ENCODE results near the gene NLGN3. TPM values are rescaled to one million over a fixed set of nuclear protein-coding genes. Genes with fewer than 3 reads are reported as not detected.
A peak's percentile ranks its signal among the peaks of the same experiment; 100 is the strongest.

NLGN3 gene
- polyA plus RNA-seq, 2 of the 4 experiments (the other 2 are of a cell fraction): 0.84 to 1.00 TPM

GRCh38 chrX:71174795-71175194 is 30.2 kb downstream of the NLGN3 start:
- Histone ChIP-seq H3K27ac (no peak overlapping the region), H3K4me1 (no peaks in the 10 kb centered on the region), H3K4me2 (no peak overlapping the region), H3K4me3 (no peak overlapping the region), H3K9me3 (no peaks in the 10 kb centered on the region)
- ATAC-seq (no peak), DNase-seq (ENCODE audit: low read depth in 1 of 2, low spot score in 1 of 2) (no peak), FAIRE-seq (peak; percentile 86)
- TF ChIP-seq KDM1A (IDR thresholded peaks at IDR 0.05; ENCODE audit: low read depth) (no peak; the same call in 1 of the 2 replicates), MAZ (IDR thresholded peaks at IDR 0.05; ENCODE audit: borderline replicate concordance, low read depth, low read length) (no peak)
- TF ChIP-seq, protein P1, sequence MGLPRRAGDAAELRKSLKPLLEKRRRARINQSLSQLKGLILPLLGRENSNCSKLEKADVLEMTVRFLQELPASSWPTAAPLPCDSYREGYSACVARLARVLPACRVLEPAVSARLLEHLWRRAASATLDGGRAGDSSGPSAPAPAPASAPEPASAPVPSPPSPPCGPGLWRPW (IDR thresholded peaks at IDR 0.05): no peak
- ChIA-PET POLR2A (no interaction called here), CTCF (interaction anchor here (0.9 to 1.0 kb wide), 2 partner anchors 46 to 405 kb away, joined by 3 to 4 read pairs; no protein-coding TSS in a partner anchor)
- 88% methylated on average over 1 of the region's 1 CpG for WGBS (ENCODE audit: missing lambda C conversion rate)

- Histone ChIP-seq H3K27ac (no peak overlapping the region), H3K4me1 (no peaks in the 10 kb centered on the region), H3K9me3 (no peaks in the 10 kb centered on the region), H3K4me2 (no peak overlapping the region), H3K4me3 (no peak overlapping the region)
- TF ChIP-seq MAFK (IDR thresholded peaks at IDR 0.05; ENCODE audit: partially characterized antibody) (no peak), CTCF (IDR thresholded peaks at IDR 0.05) (no peak), GATA3 (IDR thresholded peaks at IDR 0.05; ENCODE audit: borderline replicate concordance) (no peak), EHMT2 (IDR thresholded peaks at IDR 0.05; ENCODE audit: low read depth) (no peak), BHLHE40 (IDR thresholded peaks at IDR 0.05; ENCODE audit: low read depth, low read length) (no peak), CHD2 (IDR thresholded peaks at IDR 0.05; ENCODE audit: low read length, partially characterized antibody) (no peak), NPAS2 (CRISPR knock-in tag; IDR thresholded peaks at IDR 0.05; ENCODE audit: borderline replicate concordance) (no peak), NFE2L2 (conservative IDR thresholded peaks at IDR 0.05; ENCODE audit: low read length) (no peak), CHD4 (IDR thresholded peaks at IDR 0.05; ENCODE audit: borderline replicate concordance) (no peak), SREBF2 (IDR thresholded peaks at IDR 0.05) (no peak), RARB (CRISPR knock-in tag; IDR thresholded peaks at IDR 0.05) (no peak), EHF (CRISPR knock-in tag; IDR thresholded peaks at IDR 0.05) (no peak), HOXB13 (CRISPR knock-in tag; IDR thresholded peaks at IDR 0.05; ENCODE audit: low read depth) (no peak), ZC3H11A (IDR thresholded peaks at IDR 0.05) (no peak), SMC3 (IDR thresholded peaks at IDR 0.05) (no peak), HDAC2 (IDR thresholded peaks at IDR 0.05) (no peak), CBX2 (IDR thresholded peaks at IDR 0.05; ENCODE audit: borderline replicate concordance, low read depth) (no peak), PHF8 (IDR thresholded peaks at IDR 0.05; ENCODE audit: borderline replicate concordance, low read depth) (no peak)
- TF ChIP-seq, protein P2, sequence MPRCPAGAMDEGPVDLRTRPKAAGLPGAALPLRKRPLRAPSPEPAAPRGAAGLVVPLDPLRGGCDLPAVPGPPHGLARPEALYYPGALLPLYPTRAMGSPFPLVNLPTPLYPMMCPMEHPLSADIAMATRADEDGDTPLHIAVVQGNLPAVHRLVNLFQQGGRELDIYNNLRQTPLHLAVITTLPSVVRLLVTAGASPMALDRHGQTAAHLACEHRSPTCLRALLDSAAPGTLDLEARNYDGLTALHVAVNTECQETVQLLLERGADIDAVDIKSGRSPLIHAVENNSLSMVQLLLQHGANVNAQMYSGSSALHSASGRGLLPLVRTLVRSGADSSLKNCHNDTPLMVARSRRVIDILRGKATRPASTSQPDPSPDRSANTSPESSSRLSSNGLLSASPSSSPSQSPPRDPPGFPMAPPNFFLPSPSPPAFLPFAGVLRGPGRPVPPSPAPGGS (IDR thresholded peaks at IDR 0.05): no peak
- TF ChIP-seq, protein P1 (IDR thresholded peaks at IDR 0.05): no peak
- FAIRE-seq (no peak), DNase-seq (ENCODE audit: low read depth in 1 of 2, low spot score in 1 of 2) (no peak), ATAC-seq (no peak)
- 74% methylated on average over 5 of the region's 5 CpGs for WGBS (ENCODE audit: missing lambda C conversion rate)
- ChIA-PET POLR2A (no interaction called here), CTCF (interaction anchor here (0.9 to 1.5 kb wide), 4 partner anchors 16 to 406 kb away, joined by 3 to 4 read pairs (median 3); no protein-coding TSS in a partner anchor)
Measured at GRCh38 chrX:71175531-71175930, 30.9 kb downstream of the NLGN3 start.

DNA sequence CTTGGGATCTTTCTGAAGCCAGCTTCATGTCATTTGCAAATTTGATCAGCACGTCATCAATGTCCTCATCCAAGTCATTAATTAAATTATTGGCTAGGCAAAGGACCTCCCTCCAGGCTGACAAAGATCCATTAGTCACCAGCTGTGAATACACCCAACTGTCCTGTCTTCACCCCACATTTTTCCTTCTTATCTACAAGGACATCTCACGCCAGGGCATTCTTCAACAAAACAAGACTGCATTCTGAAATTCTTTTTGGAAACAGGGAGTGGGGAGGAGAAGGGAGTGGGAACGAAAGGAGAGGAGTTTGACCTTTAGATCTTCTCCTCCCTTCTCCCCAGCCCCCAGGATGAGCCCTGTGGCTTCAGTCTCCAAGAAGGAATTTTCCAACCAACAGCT is 32.7 kb downstream of the NLGN3 start:
- ChIA-PET CTCF (interaction anchor here (0.9 to 5.1 kb wide), 4 partner anchors 65 to 408 kb away, joined by 3 to 35 read pairs (median 10); no protein-coding TSS in a partner anchor), POLR2A (no interaction called here)
- Histone ChIP-seq H3K27ac (no peak overlapping the region), H3K9me3 (no peaks in the 10 kb centered on the region), H3K4me2 (no peak overlapping the region), H3K4me1 (peaks cover 6% of the 10 kb centered on the region; the same call in 1 of the 3 replicates), H3K4me3 (no peak overlapping the region)
- DNase-seq (ENCODE audit: low read depth in 1 of 2, low spot score in 1 of 2) (no peak), ATAC-seq (no peak), FAIRE-seq (no peak)
- 55% methylated on average over 3 of the region's 3 CpGs for WGBS (ENCODE audit: missing lambda C conversion rate)
- TF ChIP-seq HOXB5 (CRISPR knock-in tag; IDR thresholded peaks at IDR 0.05) (no peak), EHMT2 (IDR thresholded peaks at IDR 0.05; ENCODE audit: low read depth) (no peak), TFCP2L1 (CRISPR knock-in tag; IDR thresholded peaks at IDR 0.05) (no peak), RAD21 (conservative IDR thresholded peaks at IDR 0.05 in 1 of 2, IDR thresholded peaks at IDR 0.05 in 1 of 2) (no peak), HDAC2 (IDR thresholded peaks at IDR 0.05) (no peak), ZC3H11A (IDR thresholded peaks at IDR 0.05) (no peak)
- TF ChIP-seq, protein P2 (IDR thresholded peaks at IDR 0.05): no peak
- TF ChIP-seq, protein P3, sequence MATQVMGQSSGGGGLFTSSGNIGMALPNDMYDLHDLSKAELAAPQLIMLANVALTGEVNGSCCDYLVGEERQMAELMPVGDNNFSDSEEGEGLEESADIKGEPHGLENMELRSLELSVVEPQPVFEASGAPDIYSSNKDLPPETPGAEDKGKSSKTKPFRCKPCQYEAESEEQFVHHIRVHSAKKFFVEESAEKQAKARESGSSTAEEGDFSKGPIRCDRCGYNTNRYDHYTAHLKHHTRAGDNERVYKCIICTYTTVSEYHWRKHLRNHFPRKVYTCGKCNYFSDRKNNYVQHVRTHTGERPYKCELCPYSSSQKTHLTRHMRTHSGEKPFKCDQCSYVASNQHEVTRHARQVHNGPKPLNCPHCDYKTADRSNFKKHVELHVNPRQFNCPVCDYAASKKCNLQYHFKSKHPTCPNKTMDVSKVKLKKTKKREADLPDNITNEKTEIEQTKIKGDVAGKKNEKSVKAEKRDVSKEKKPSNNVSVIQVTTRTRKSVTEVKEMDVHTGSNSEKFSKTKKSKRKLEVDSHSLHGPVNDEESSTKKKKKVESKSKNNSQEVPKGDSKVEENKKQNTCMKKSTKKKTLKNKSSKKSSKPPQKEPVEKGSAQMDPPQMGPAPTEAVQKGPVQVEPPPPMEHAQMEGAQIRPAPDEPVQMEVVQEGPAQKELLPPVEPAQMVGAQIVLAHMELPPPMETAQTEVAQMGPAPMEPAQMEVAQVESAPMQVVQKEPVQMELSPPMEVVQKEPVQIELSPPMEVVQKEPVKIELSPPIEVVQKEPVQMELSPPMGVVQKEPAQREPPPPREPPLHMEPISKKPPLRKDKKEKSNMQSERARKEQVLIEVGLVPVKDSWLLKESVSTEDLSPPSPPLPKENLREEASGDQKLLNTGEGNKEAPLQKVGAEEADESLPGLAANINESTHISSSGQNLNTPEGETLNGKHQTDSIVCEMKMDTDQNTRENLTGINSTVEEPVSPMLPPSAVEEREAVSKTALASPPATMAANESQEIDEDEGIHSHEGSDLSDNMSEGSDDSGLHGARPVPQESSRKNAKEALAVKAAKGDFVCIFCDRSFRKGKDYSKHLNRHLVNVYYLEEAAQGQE (IDR thresholded peaks at IDR 0.05): no peak
